Vagina (tissue), 2 donors: Measurements from ENCODE around the gene SPRY1.

Source experiments
- POLR2A ChIP-seq, 2 donors: fragments of 450-650 bp; IDR thresholded peaks; one replicate each; pipeline ENCODE4 v1.6.1; 2017; ENCODE audit warnings: antibody characterized with exemption in 2 of 2, mild to moderate bottlenecking in 2 of 2, moderate library complexity in 2 of 2
- POLR2AphosphoS5 ChIP-seq, 2 donors: sonication (generic); formaldehyde crosslinking; IDR thresholded peaks; one replicate each; pipeline ENCODE4 v1.9.0; 2017; ENCODE audit warnings: antibody characterized with exemption in 2 of 2, mild to moderate bottlenecking in 2 of 2, low read depth in 1 of 2; ENCODE audit not compliant: insufficient read depth in 1 of 2

- TF ChIP-seq POLR2AphosphoS5 (IDR thresholded peaks at IDR 0.05; ENCODE audit: insufficient read depth in 1 of 2, low read depth in 1 of 2) (no peak), POLR2A (IDR thresholded peaks at IDR 0.05) (no peak)
Measured at GRCh38 chr4:123417813-123418212, 21.2 kb downstream of the SPRY1 start.
